Esophagus squamous epithelium (tissue), 4 donors: Measurements from ENCODE around the gene AADACL3.

Source experiments
- CTCF ChIP-seq, 6 experiments: fragments of 450-650 bp in 4 of 6; fragments of 200-600 bp in 2 of 6; sonication (generic) in 2 of 6; IDR thresholded peaks; one replicate each; pipeline ENCODE4 v1.5.1; 2016 to 2019; ENCODE audit warnings: antibody characterized with exemption in 6 of 6, mild to moderate bottlenecking in 4 of 6, moderate library complexity in 4 of 6
- POLR2A ChIP-seq, 4 donors: fragments of 450-650 bp; IDR thresholded peaks; one replicate each; pipeline ENCODE4 v1.6.1; 2017; ENCODE audit warnings: antibody characterized with exemption in 4 of 4, mild to moderate bottlenecking in 4 of 4, moderate library complexity in 3 of 4

- no peak for TF ChIP-seq CTCF (IDR thresholded peaks at IDR 0.05)
- no peak for TF ChIP-seq POLR2A (IDR thresholded peaks at IDR 0.05)
These were observed 38.8 kb downstream of the AADACL3 start for GRCh38 chr1:12754738-12755137.
